ELR (cell line): Measurements from ENCODE around the gene MLN.
A peak's percentile ranks its signal among the peaks of the same experiment; 100 is the strongest.
"Not testable (repeated sequence)": the region's sequence is repeated elsewhere in the genome, so short reads cannot be mapped to it uniquely, and the experiment has no call there.

Experiments used
- DNase-seq: peaks from one replicate; pipeline ENCODE4 v3.0.0-alpha.2; 2015; ENCODE audit warnings: low read depth

Gene MLN

DNA sequence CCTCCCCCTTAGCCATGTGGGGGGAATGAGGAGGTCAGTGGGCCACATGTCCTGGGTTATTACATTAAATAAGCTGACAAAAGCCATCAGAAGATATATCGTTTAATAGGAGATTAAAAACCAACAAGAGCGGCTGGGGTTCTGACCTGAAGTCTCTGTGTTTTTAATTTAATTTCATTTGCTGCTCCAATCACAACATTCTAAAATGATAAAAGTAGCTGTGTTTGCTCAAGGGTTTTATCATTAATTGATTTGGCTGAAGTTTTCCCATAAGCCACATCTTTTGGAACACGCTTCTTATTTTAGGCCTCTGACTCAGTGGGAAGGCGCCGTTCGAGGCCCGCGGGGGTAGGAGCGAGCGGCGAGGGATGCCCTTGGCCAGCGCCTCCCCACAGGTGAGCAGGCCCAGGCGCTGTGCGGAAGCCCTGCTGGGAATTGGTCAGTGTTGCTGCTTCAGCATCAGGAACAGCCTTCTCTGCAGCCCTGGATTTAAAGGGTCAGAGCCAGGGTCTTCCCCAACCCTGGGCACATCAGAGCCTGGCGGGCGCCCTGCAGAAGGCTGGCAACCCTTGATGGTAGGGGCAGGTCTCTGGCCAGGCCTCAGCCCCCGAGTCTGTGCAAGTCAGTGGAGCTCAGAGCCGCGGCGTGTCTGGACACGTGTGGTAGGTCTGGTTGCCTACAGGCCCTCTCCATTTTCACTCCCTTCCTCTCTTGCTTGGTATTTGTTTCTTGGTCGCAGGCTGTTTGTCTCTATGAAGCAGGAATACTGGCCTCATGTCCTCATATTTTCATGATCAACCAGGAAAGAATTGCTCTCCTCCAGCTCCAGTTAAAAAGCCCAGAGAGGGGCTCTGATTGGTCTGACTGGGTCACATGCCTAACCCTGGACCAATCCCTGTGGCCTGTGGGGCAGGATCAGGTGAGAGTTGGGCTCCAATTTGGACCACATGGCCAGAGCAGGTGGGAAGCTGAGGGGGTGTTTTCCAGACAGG is 30.9 kb upstream of the MLN start:
- no peak for DNase-seq

DNA sequence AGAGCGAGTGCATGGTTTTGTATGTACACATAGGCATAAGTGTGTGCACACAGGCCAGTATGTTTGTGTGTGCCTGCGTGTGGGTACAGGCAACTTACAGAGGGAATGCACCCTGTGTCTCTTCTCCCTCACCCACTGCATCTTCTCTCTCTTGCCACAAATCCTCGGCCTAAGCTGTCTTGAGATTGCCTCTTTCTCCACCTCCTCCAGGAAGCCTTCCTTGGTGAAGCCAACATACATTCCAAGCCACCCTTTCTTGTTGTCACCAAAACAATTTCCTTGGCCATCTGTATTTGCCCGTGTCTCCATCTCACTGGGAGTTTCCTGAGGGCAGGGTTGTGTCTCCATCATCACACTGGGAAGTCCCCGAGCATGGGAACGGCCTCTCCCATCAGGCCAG is 29.8 kb upstream of the MLN start:
- DNase-seq = no peak

DNA sequence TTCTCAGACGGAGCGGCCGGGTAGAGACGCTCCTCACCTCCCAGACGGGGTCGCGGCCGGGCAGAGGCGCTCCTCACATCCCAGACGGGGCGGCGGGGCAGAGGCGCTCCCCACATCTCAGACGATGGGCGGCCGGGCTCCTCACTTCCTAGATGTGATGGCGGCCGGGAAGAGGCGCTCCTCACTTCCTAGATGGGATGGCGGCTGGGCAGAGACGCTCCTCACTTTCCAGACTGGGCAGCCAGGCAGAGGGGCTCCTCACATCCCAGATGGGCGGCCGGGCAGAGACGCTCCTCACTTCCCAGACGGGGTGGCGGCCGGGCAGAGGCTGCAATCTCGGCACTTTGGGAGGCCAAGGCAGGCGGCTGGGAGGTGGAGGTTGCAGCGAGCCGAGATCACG is 29.0 kb upstream of the MLN start:
- not testable (repeated sequence) for DNase-seq

DNA sequence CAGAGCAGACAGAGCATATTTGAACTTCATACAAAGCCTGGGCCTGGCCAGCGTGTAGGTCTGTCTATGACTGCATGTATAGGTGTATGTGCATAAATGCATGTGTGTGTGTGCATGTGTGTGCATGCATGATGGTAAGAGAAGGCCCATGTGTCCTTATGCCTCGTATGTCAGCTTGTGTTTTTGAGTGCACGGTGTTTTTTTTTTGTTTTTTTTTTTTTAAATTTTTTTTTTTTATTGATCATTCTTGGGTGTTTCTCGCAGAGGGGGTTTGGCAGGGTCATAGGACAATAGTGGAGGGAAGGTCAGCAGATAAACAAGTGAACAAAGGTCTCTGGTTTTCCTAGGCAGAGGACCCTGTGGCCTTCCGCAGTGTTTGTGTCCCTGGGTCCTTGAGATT is 27.9 kb upstream of the MLN start:
- DNase-seq = not testable (repeated sequence)

DNA sequence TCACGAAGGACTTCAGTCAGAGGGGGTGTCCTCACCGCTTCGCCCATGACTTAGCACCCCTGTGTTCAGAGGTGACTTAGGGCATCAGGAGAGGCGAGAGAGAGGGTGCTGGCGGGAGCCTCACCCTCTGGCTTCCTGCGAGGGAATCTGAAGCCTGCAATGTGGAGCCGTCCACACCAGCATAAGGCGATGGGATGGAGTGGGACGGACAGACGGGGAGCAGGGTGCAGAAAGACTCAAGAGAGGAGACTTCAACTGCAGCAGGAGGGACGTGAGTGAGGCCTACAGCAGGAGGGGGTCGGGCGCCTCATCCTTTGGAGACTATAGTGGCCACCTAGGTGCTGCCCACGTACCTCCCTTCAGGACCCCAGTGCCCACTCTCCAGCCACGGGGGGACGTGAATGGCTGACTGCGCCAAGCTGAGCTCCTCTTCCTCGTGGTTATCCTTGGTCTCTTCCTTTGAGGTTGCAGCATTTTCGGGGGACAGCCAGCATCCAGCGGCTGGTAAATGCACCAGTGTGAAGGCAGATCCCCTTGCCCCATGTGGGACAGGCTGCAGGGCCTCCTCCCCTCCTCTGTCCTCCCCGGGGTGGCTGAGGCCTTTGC is 26.9 kb upstream of the MLN start:
- DNase-seq = no peak

DNA sequence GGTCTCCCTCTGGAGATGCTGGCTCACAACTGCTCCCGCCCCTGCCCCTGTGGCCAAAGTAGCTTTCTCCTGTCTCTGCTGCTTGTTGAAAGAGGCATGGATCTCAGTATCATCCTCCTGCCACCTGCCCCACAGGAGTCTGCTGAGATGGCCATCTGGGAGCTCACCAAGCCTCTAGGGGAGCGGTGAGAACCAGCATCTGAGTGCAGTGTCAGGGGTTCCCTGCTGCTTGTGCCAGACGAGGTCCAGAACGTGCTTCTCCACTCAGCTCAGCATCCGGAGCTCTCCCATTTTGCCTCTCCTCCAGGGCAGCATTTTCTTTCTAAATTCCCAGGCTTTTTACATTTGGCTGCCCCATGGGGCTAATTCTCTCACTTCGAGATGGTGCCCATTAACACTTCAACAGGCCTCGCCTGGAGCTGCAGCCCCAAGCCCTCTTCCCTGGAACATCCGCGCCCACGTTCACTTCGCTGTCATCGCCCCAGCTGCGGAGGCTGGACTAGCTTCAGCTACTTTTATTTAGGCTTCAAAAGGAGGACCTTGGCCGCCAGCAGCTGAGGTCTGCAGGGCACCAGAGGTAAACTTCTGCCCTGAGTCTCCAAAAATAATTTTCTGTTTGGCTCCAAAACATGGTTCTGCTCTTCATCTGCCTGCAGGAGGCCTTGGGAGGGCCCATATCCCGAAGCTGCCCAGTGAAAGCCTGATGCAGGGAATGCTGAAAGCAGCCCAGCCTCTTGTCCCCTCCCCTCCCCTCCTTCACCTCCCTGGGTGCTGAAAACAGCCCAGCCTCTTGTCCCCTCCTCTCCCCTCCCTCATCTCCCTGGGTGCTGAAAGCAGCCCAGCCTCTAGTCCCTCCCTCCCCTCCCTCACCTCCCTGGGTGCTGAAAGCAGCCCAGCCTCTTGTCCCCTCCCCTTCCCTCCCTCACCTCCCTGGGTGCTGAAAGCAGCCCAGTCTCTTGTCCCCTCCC is 25.2 kb upstream of the MLN start:
- DNase-seq = no peak

DNA sequence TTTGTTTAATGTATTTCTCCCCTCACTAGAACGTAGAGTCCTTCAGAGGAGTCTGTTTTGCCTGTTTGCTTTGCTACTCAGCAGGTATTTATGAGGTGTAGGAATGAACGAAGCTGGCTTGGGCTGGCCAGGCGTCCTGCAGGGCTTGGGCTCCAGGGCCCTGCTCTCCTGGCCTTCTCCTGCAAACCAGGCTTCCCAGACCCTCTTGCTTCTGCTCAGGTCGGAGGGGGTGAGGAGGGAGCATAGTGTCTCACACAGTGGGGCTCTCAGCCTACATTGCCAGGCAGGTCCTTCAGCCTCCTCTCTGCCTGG is 24.6 kb upstream of the MLN start:
- DNase-seq = no peak

DNA sequence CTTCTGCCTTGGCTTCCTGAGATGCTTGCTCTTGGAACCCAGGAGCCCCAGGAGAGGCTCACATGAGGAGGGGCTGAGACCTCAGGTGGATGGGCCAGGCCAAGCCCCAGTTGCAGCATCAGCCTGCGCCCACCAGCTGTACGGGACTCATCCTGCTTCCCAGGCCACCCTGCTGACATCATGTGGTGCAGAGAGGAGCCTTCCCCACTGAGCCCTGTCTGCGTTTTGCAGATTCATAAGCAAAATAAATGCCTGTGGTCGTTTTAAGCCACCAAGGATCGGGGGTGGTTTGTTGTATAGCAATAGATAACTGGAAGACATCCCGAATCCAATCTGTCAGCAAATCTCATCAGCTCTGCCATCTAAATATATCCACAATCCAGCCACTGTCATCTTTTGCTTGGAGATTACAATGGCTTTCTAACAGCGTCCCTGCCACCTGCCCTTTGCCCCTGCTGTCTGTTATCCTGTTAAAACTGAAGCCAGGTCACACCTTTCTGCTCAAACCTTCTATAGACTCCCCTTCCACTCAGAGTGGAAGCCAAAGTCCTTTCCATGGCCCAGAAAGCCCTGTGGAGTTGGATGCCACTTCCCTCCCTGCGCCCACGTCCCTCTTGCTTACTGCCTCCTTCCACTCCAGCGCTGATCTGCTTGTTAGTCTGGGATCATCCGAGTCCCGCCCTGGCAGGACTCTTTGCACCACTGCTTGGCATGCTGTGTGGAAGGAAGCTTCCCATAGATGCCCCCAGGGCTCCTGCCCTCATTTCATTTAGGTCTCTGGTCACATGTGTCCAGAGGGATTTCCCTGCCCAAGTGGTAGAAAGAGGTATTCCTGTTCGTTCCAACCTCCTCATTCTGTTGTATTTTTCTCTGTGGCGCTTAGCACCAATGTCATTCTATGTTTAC is 24.0 kb upstream of the MLN start:
- no peak for DNase-seq

DNA sequence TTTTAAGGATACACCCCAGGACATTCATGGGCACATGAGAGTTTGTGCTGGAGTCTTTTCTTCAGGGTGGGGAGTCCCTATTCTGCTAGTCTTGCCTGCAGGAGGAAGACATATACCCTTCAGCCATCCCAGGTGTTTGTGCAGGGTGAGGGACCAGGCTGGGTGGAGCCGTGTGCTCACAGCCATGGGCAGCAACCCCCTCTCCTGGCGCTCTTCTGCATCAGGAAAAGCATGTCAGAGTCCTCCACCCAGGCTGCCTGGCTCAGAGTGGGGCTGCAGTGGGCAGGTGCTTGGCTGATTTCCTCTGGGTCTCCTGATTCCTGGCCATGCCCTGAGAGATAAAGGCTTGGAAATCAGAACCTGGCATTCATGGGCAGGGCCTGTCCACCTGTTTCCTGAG is 22.7 kb upstream of the MLN start:
- no peak for DNase-seq

DNA sequence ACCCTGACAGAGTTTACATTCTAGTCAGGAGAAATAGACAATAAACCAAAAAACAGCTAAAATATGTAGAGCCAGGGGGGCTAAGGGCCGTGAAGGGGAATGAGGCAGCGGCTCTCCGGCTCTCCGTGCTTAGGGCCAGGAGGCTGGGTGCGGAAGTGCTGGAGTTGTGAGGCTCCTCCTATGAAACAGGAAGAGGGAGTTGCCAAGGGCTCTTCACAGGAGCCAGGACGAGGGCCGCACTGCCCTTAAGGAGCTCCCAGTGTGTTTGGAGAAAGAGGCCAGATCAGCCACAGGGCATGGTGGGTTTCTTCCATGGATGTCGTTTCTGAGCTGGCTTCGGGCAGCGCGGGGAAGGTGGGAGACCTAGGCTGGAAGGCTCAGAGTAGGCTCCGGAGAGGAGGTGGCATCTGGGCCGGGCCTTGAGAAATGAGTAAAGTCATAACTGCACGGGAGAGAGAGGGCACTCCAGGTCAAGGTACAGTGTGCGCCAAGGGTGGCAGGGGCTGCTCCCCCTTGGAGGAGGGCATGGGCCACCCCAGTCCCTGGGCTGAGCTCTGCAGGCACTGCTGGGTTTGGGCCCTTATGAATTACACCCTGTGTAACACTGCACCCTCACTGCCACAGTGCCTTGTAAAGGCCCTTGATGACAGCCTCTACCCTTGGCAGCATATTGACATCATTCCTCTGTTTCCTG is 20.8 kb upstream of the MLN start:
- DNase-seq = no peak

DNA sequence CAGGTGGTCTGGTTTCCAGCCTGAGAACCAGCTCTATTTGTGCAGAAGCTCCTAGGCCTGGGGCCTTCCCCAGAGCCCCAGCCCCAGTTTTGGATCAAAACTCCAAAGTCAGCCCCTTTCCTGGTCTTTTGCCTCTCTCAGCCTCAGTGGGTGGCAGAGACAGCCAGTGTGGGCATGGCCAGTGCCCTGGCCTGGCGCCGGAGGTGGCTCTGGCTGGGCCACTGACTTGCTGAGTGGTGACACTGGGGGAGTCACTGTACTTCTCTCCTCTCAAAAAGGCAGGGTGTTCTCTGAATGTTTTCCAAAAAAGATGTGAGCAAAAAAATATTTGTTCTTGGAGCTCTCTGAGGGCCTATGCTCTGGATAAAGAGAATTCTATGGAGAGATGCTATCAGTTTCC is 20.0 kb upstream of the MLN start:
- DNase-seq = no peak

DNA sequence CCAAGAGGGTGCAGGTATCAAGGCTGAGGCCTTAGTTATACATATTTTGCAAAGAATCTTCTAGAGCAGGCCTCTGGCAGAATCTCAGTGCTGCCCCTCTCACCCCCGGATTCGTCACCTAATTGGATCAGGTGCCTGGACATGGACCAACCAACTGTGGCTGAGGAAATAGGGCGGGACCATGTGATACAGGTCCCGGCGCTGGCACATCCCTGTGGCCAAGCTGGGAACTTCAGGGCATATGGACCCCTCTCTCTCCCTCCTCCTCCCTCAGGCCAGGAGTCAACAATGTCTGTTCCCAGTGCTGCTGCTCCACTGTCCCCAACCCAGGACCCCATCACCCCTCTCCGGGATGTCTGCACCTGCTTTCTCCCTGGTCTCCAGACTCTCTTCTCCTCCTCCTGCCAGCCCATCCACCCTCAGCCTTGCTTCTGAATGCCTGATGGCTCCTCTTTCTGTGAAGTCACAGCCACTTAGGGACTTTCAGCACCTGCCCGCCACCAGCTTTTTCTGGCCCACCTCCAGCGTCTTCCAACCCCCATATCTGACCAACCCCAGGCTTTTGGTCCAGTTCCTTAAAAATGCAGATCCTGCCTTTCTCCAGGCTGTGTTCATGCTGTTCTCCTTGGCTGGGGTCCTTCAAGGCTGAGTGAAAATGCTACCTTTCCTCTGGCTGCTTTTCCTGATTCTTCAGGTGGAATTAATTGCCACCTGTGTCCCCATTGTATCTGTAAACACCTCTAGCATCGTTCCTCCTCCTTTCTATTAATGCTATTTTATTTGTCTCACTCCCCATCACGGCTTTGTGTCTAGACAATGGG is 19.0 kb upstream of the MLN start:
- peak; percentile 70 for DNase-seq

DNA sequence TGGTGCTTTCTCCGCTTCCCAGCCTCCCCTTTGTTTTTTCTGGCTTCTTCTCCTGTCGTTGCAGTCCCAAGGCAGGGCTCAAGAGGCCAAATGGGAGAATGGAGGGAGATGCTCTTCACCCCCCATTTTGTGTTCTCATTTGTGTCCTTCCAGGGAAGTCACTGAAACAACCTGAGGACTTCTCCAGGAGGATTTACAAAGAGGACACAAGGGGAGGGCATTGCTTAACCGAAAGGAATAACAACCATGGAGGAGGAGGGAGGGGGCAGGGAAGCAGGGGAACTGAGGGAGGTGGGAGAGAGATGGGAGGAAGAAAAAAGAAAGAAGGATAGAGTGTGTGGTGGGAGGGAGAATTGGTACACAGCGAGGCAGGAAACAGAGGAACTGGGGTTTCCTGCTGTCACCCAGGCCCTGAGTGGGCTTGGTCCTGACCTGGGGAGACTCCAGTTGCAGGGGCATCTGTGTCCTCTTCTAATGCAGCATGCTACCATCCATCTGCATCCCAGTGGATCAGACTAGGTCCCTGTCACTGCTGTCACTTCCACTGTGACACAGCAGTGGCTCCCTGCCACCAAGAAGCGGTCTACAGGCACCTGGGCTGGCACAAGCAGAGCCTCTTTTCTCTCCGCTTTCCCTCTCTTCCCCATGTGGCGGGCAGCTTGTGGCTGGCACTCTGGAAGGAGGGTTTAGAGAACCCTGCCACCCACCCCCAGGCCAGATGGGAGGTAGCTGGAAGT is 17.1 kb upstream of the MLN start:
- peak; percentile 10 for DNase-seq

DNA sequence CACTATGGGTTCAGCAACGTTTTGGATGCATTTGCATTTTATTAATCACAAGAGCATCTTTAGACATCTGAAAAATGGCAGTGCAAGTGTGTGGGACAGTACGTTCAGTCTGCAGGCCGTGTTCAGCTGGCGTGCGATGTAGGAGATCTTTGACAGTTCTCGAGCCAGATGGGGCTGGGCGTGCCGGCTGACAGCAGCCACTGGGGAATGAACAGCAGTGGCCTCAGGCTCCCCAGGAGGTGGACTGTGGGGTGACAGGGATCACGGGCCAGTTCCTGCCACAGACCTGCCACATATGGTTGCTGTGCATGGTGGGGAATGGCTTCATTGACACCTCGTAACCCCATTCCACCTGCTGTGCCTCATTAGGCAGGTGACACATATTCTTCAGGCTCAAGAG is 16.4 kb upstream of the MLN start:
- DNase-seq = no peak

DNA sequence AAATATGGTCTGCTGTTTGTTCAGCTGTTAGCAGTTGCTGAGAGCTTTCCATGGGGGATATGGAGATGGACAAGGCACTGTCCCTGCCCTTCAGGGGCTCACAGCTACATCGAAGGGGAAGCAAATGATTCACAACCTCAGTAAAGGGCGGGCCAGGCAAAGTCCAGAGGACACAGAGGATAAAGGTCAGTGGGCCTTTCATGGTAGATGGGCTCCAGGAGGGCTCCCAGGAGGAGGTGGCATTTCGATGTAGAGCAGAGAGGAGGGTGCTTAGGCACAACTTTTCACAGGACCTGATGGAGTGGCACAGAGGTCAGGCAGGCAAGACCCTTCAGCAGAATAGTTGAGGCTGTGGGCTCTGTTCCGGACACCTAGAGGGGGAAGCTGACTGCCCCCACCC is 15.2 kb upstream of the MLN start:
- DNase-seq = no peak

DNA sequence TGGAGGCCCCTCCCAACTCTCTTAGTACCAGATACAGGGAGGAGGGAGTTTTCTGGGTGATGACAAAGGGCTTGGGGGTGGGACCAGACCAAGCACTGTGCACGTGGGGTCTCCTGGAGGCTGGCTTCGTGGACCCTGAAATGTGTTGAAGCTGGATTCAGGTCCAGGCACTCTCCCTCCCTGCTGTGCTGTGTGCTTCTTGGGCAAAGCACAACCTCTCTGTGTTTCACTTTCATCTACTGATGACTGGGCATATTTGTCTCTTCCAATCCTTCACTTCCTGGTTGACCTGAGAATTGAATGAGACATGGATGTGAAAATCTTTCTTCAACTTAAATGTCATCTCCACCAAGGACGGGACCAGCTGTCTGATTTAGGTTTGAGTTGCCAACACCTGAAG is 14.5 kb upstream of the MLN start:
- no peak for DNase-seq

DNA sequence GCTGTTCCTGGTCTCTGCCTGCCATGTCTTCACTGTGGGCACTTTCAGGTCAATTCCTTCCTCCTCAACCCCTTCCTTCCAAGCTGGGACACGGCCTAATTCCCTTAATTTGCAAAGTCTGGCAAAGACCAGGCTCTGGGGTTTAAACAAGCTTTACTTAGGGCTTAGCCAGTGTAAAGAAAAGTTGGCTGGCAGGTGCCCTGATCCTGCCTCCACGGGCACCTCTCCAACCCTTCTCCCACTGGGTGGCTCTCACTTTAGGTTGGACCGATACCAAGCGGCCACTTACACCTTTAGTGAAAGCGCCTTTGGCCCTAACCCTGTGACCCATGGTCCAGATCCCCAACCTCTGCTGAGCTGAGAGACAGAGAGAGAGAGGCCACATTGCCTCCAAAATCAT is 13.7 kb upstream of the MLN start:
- no peak for DNase-seq

DNA sequence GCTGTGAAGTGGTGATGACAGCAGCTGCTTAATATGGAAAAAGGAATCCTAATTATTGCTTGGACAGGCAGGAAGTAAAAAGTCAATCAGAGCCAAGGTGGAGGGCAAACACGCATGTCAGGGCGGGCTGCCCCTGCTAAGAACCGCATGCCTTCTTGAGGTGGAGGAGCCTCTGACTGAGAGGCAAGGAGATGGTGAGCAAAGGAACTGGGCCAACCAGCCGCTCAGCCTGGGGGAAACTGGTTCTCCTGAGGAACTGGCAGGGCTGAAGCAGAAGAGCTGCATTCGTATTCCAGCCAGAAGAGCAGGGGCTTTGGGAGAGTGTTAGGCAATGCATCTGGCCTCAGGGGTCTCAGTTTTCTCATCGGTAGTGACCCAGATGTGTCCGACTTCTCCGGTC is 13.1 kb upstream of the MLN start:
- no peak for DNase-seq

DNA sequence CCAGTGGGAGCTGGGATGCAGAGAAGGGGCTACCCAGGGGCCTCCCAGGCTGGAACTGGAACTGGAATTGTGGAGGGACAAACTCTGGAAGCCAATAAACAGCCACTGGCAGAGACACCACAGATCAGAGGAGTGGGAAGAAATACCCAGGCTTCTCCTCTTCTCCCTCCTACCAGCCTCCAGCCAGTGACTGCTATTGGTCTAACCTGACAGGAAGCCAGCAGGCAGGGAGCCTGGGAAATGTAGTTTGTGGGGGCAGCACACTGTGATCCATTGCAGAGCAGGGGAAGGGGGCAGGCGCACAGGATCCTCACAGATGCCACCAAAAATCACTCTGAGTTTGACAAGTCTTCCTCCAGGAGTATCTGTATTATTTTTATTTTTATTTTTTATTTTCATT is 12.1 kb upstream of the MLN start:
- peak; percentile 43 for DNase-seq
